ENCODE data around the gene TTLL10.

The TTLL10 gene

GRCh38 chr1:1244192-1244811 lies 70.6 kb downstream of the TTLL10 start:
- DNase-seq (no peak), ATAC-seq (replicated peaks) (no peak)
- Mint-ChIP-seq H3K4me1 (ENCODE audit: low read depth in 2 of 2) (no peaks in the 10 kb centered on the region), H3K27me3 (no peaks in the 10 kb centered on the region), H3K27ac (no peak overlapping the region), H3K4me3 (no peak overlapping the region), H3K36me3 (ENCODE audit: insufficient read depth) (no peaks in the 10 kb centered on the region), H3K9me3 (no peaks in the 10 kb centered on the region)

GRCh38 chr1:1245178-1245816 lies 71.6 kb downstream of the TTLL10 start:
- Mint-ChIP-seq H3K4me3 (no peak overlapping the region), H3K27me3 (no peaks in the 10 kb centered on the region), H3K27ac (no peak overlapping the region), H3K36me3 (ENCODE audit: insufficient read depth) (no peaks in the 10 kb centered on the region), H3K9me3 (no peaks in the 10 kb centered on the region), H3K4me1 (ENCODE audit: low read depth in 2 of 2) (peaks cover 0 to 2% of the 10 kb centered on the region in 2 donors)
- no peak for DNase-seq
- no peak for ATAC-seq (replicated peaks)

GRCh38 chr1:1245817-1246576 lies 72.3 kb downstream of the TTLL10 start:
- ATAC-seq (replicated peaks) (no peak), DNase-seq (no peak)
- no peak overlapping the region for H3K4me3 Mint-ChIP-seq
- H3K9me3 Mint-ChIP-seq, result no peaks in the 10 kb centered on the region
- no peak overlapping the region for H3K27ac Mint-ChIP-seq
- peaks cover 3% of the 10 kb centered on the region for H3K36me3 Mint-ChIP-seq (ENCODE audit: insufficient read depth)
- peaks cover 2 to 6% of the 10 kb centered on the region in 2 donors for H3K4me1 Mint-ChIP-seq (ENCODE audit: low read depth in 2 of 2)
- H3K27me3 Mint-ChIP-seq, result no peaks in the 10 kb centered on the region

GRCh38 chr1:1246577-1247340 lies 73.1 kb downstream of the TTLL10 start, which contains the start of gene C1QTNF12:
C1QTNF12 (minus strand) TSS chr1:1246722; CDS start chr1:1246690, 32 bp downstream.
- no peak for DNase-seq
- Mint-ChIP-seq H3K36me3 (ENCODE audit: insufficient read depth) (peaks cover 5% of the 10 kb centered on the region), H3K27me3 (no peaks in the 10 kb centered on the region), H3K4me3 (no peak within 1 kb of the TSS), H3K4me1 (ENCODE audit: low read depth in 2 of 2) (peaks cover 4 to 7% of the 10 kb centered on the region in 2 donors), H3K27ac (no peak within 1 kb of the TSS), H3K9me3 (no peaks in the 10 kb centered on the region)
- no peak for ATAC-seq (replicated peaks)

- Mint-ChIP-seq H3K4me3 (no peak overlapping the region), H3K27ac (no peak overlapping the region), H3K4me1 (ENCODE audit: low read depth in 2 of 2) (peaks cover 4 to 7% of the 10 kb centered on the region in 2 donors), H3K36me3 (ENCODE audit: insufficient read depth) (peaks cover 5% of the 10 kb centered on the region), H3K9me3 (no peaks in the 10 kb centered on the region), H3K27me3 (no peaks in the 10 kb centered on the region)
- ATAC-seq (replicated peaks) (no peak), DNase-seq (no peak)
These were observed 73.7 kb downstream of the TTLL10 start for GRCh38 chr1:1247341-1247913.

All from effector memory CD8-positive, alpha-beta T cell (primary cell).